Measurements from ENCODE around the gene MED17. TPM values are rescaled to one million over a fixed set of nuclear protein-coding genes. Genes with fewer than 3 reads are reported as not detected.

Gene MED17
- total RNA-seq, 1 donor from 2014 or later = 23.7 TPM

GRCh38 chr11:93849201-93849600 lies 65.1 kb downstream of the MED17 start:
- FAIRE-seq (no peak), DNase-seq (ENCODE audit: low read depth) (no peak)
- TF ChIP-seq CTCF (IDR thresholded peaks at IDR 0.05; ENCODE audit: insufficient read depth, low read length, severe bottlenecking) = no peak
- no peaks in the 10 kb centered on the region for H3K27me3 ChIP-seq (ENCODE audit: control insufficient read depth, insufficient read depth, low read length)
- no peaks in the 10 kb centered on the region for H3K36me3 ChIP-seq (ENCODE audit: control insufficient read depth, insufficient read depth, low read length)
- H3K4me3 ChIP-seq (ENCODE audit: low read depth, low read length) = no peak overlapping the region

GRCh38 chr11:93849751-93850593 lies 65.9 kb downstream of the MED17 start:
- DNase-seq (ENCODE audit: low read depth) (no peak), FAIRE-seq (no peak)
- no peak for TF ChIP-seq CTCF (IDR thresholded peaks at IDR 0.05; ENCODE audit: insufficient read depth, low read length, severe bottlenecking)
- Histone ChIP-seq H3K36me3 (ENCODE audit: control insufficient read depth, insufficient read depth, low read length) (no peaks in the 10 kb centered on the region), H3K4me3 (ENCODE audit: low read depth, low read length) (peak overlapping the region; percentile 40), H3K27me3 (ENCODE audit: control insufficient read depth, insufficient read depth, low read length) (no peaks in the 10 kb centered on the region)

- Histone ChIP-seq H3K27me3 (ENCODE audit: control insufficient read depth, insufficient read depth, low read length) (no peaks in the 10 kb centered on the region), H3K36me3 (ENCODE audit: control insufficient read depth, insufficient read depth, low read length) (no peaks in the 10 kb centered on the region), H3K4me3 (ENCODE audit: low read depth, low read length) (peak within 1 kb of the TSS; percentile 40)
- DNase-seq (ENCODE audit: low read depth) = peak; percentile 42
- no peak for TF ChIP-seq CTCF (IDR thresholded peaks at IDR 0.05; ENCODE audit: insufficient read depth, low read length, severe bottlenecking)
- no peak for FAIRE-seq
Observed at GRCh38 chr11:93850594-93851018, 66.5 kb downstream of the MED17 start, which contains the start of gene VSTM5. Gene VSTM5 (minus strand): TSS chr11:93850618. CDS start chr11:93850502, 116 bp downstream.

- FAIRE-seq (no peak), DNase-seq (ENCODE audit: low read depth) (no peak)
- TF ChIP-seq CTCF (IDR thresholded peaks at IDR 0.05; ENCODE audit: insufficient read depth, low read length, severe bottlenecking) = no peak
- no peaks in the 10 kb centered on the region for H3K36me3 ChIP-seq (ENCODE audit: control insufficient read depth, insufficient read depth, low read length)
- H3K4me3 ChIP-seq (ENCODE audit: low read depth, low read length) = no peak overlapping the region
- no peaks in the 10 kb centered on the region for H3K27me3 ChIP-seq (ENCODE audit: control insufficient read depth, insufficient read depth, low read length)
Observed at GRCh38 chr11:93852242-93852641, 68.2 kb downstream of the MED17 start.

GRCh38 chr11:93857413-93858120 lies 73.5 kb downstream of the MED17 start:
- H3K27me3 ChIP-seq (ENCODE audit: control insufficient read depth, insufficient read depth, low read length) = no peaks in the 10 kb centered on the region
- no peak for DNase-seq (ENCODE audit: low read depth)
- FAIRE-seq = no peak
- TF ChIP-seq CTCF (IDR thresholded peaks at IDR 0.05; ENCODE audit: insufficient read depth, low read length, severe bottlenecking) = no peak
- H3K36me3 ChIP-seq (ENCODE audit: control insufficient read depth, insufficient read depth, low read length) = no peaks in the 10 kb centered on the region
- no peak overlapping the region for H3K4me3 ChIP-seq (ENCODE audit: low read depth, low read length)
